ENCODE results near the gene DPYD. TPM values are rescaled to one million over a fixed set of nuclear protein-coding genes. Genes with fewer than 3 reads are reported as not detected.

DPYD gene
- total and polyA plus RNA-seq, 4 donors, result 17.7 to 99.3 (median 74.4) TPM

- Histone ChIP-seq H3K27me3 (ENCODE audit: control insufficient read depth in 3 of 3, insufficient read depth in 3 of 3, low read length in 2 of 3) (no peaks in the 10 kb centered on the region), H3K4me3 (no peak overlapping the region), H3K9ac (ENCODE audit: insufficient read depth in 1 of 2, low read length in 2 of 2) (no peak overlapping the region), H3K4me1 (ENCODE audit: control insufficient read depth in 5 of 5, insufficient read depth in 5 of 5, low read length in 5 of 5) (peaks cover 0 to 3% (median 0%) of the 10 kb centered on the region in 5 donors), H3K9me3 (ENCODE audit: control insufficient read depth in 4 of 4, insufficient read depth in 3 of 4, low read length in 3 of 4) (no peaks in the 10 kb centered on the region), H3K27ac (ENCODE audit: low read depth in 1 of 2, low read length in 1 of 2) (no peak overlapping the region), H3K36me3 (ENCODE audit: control insufficient read depth in 4 of 4, insufficient read depth in 4 of 4, low read length in 4 of 4) (no peaks in the 10 kb centered on the region)
- 71 to 76% methylated on average over 3 of the region's 3 CpGs for WGBS, 2 donors
- no peak for DNase-seq
- TF ChIP-seq CTCF (IDR thresholded peaks at IDR 0.05; ENCODE audit: control extremely low read depth, extremely low read depth), result no peak
- ATAC-seq (ENCODE audit: insufficient read depth, low FRiP score), result no peak
Measured at GRCh38 chr1:97926017-97926708, 5.3 kb upstream of the DPYD start.

GRCh38 chr1:97925151-97925550 is 4.3 kb upstream of the DPYD start:
- ATAC-seq (ENCODE audit: insufficient read depth, low FRiP score) (no peak), DNase-seq (no peak)
- TF ChIP-seq CTCF (IDR thresholded peaks at IDR 0.05; ENCODE audit: control extremely low read depth, extremely low read depth), result no peak
- H3K27ac ChIP-seq (ENCODE audit: low read depth in 1 of 2, low read length in 1 of 2), result no peak overlapping the region
- H3K9me3 ChIP-seq (ENCODE audit: control insufficient read depth in 4 of 4, insufficient read depth in 3 of 4, low read length in 3 of 4), result no peaks in the 10 kb centered on the region
- H3K9ac ChIP-seq (ENCODE audit: insufficient read depth in 1 of 2, low read length in 2 of 2), result no peak overlapping the region
- H3K4me1 ChIP-seq (ENCODE audit: control insufficient read depth in 5 of 5, insufficient read depth in 5 of 5, low read length in 5 of 5), result peaks cover 0 to 3% (median 0%) of the 10 kb centered on the region in 5 donors
- no peaks in the 10 kb centered on the region for H3K27me3 ChIP-seq (ENCODE audit: control insufficient read depth in 3 of 3, insufficient read depth in 3 of 3, low read length in 2 of 3)
- H3K36me3 ChIP-seq (ENCODE audit: control insufficient read depth in 4 of 4, insufficient read depth in 4 of 4, low read length in 4 of 4), result no peaks in the 10 kb centered on the region
- H3K4me3 ChIP-seq, result no peak overlapping the region

GRCh38 chr1:97923811-97924210 is 3.0 kb upstream of the DPYD start:
- Histone ChIP-seq H3K9me3 (ENCODE audit: control insufficient read depth in 4 of 4, insufficient read depth in 3 of 4, low read length in 3 of 4) (no peaks in the 10 kb centered on the region), H3K4me1 (ENCODE audit: control insufficient read depth in 5 of 5, insufficient read depth in 5 of 5, low read length in 5 of 5) (peaks cover 0 to 7% (median 5%) of the 10 kb centered on the region in 5 donors), H3K36me3 (ENCODE audit: control insufficient read depth in 4 of 4, insufficient read depth in 4 of 4, low read length in 4 of 4) (no peaks in the 10 kb centered on the region), H3K27me3 (ENCODE audit: control insufficient read depth in 3 of 3, insufficient read depth in 3 of 3, low read length in 2 of 3) (no peaks in the 10 kb centered on the region), H3K27ac (ENCODE audit: low read depth in 1 of 2, low read length in 1 of 2) (no peak overlapping the region), H3K4me3 (no peak overlapping the region), H3K9ac (ENCODE audit: insufficient read depth in 1 of 2, low read length in 2 of 2) (no peak overlapping the region)
- WGBS, 2 donors, result 91 to 92% methylated on average over 2 of the region's 2 CpGs
- no peak for TF ChIP-seq CTCF (IDR thresholded peaks at IDR 0.05; ENCODE audit: control extremely low read depth, extremely low read depth)
- no peak for ATAC-seq (ENCODE audit: insufficient read depth, low FRiP score)
- no peak for DNase-seq

Measured in lung (tissue), 12 donors.